IMR-90 (cell line): ENCODE results near the gene RAB20. TPM values are rescaled to one million over a fixed set of nuclear protein-coding genes. Genes with fewer than 3 reads are reported as not detected.

Source experiments
- ATAC-seq: fragments of 200-7000 bp; cut with Tn5 transposase; 2 replicates; pipeline ENCODE4 v1.9.1; 2020; ENCODE audit warnings: low read depth, mild to moderate bottlenecking, moderate library complexity
- BruUV-seq: library from RNA; stranded (reverse); fragments of 400-500 nt; replicated peaks from 2 replicates; lab custom pipeline; 2021; lab: Mats Ljungman, UMichigan
- CTCF ChIA-PET: fragments of 300-600 bp; formaldehyde crosslinking; extraction: SDS; loops from one replicate; lab custom pipeline; 2021; ENCODE audit warnings: antibody characterized with exemption; lab: Yijun Ruan, JAX
- POLR2A ChIA-PET: fragments of 300-600 bp; sonication (Branson Sonifier 250); formaldehyde crosslinking; loops from one replicate; lab custom pipeline; 2022; ENCODE audit warnings: antibody characterized with exemption; ENCODE audit not compliant: unreplicated experiment; lab: Charles Lee
- DNase-seq: peaks from one replicate; pipeline ENCODE4 v3.0.0; 2013
- H2AFZ ChIP-seq: replicated peaks from 2 replicates; pipeline ENCODE3; 2013; ENCODE audit warnings: low read length, mild to moderate bottlenecking; ENCODE audit not compliant: poor library complexity
- H2AK5ac ChIP-seq: 2 replicates; pipeline ENCODE4 v1.6.1; 2013; ENCODE audit warnings: low read depth, low read length, inconsistent platforms
- H2AK9ac ChIP-seq: replicated peaks from 2 replicates; pipeline ENCODE3; 2013; ENCODE audit warnings: mild to moderate bottlenecking, low read depth, low read length, moderate library complexity; ENCODE audit not compliant: poor library complexity
- H2BK120ac ChIP-seq: 2 replicates; pipeline ENCODE4 v1.6.1; 2013; ENCODE audit warnings: low read depth, low read length, inconsistent platforms
- H2BK15ac ChIP-seq: 3 replicates; pipeline ENCODE4 v1.6.1; 2013; ENCODE audit warnings: low read depth, low read length, inconsistent platforms
- H2BK20ac ChIP-seq: 2 replicates; pipeline ENCODE4 v1.6.1; 2013; ENCODE audit warnings: low read depth, mild to moderate bottlenecking, inconsistent platforms, low read length, moderate library complexity
- H2BK5ac ChIP-seq: 2 replicates; pipeline ENCODE4 v1.6.1; 2013; ENCODE audit warnings: mild to moderate bottlenecking, low read depth, low read length, inconsistent platforms; ENCODE audit not compliant: poor library complexity, severe bottlenecking
- H3K14ac ChIP-seq: replicated peaks from 2 replicates; pipeline ENCODE4 v1.6.1; 2013; ENCODE audit warnings: low read depth, low read length, inconsistent platforms
- H3K18ac ChIP-seq: 2 replicates; pipeline ENCODE4 v1.6.1; 2013; ENCODE audit warnings: low read depth, low read length, control low read depth
- H3K23ac ChIP-seq: 2 replicates; pipeline ENCODE4 v1.6.1; 2013; ENCODE audit warnings: low read depth, low read length, inconsistent platforms
- H3K27ac ChIP-seq: 2 replicates; pipeline ENCODE4 v1.5.1; 2013; ENCODE audit warnings: mild to moderate bottlenecking, control low read depth, low read length; ENCODE audit not compliant: insufficient read depth
- H3K27me3 ChIP-seq: 2 replicates; pipeline ENCODE4 v1.6.1; 2013; ENCODE audit warnings: low read length; ENCODE audit not compliant: control insufficient read depth, insufficient read depth
- H3K36me3 ChIP-seq: 2 replicates; pipeline ENCODE4 v1.6.1; 2013; ENCODE audit warnings: low read length, mixed read lengths; ENCODE audit not compliant: control insufficient read depth, insufficient read depth
- H3K4ac ChIP-seq: 2 replicates; pipeline ENCODE4 v1.6.1; 2013; ENCODE audit warnings: low read depth, low read length, inconsistent platforms
- H3K4me1 ChIP-seq: 2 replicates; pipeline ENCODE4 v1.6.1; 2013; ENCODE audit warnings: low read length, mixed read lengths; ENCODE audit not compliant: control insufficient read depth, insufficient read depth
- H3K4me2 ChIP-seq: 2 replicates; pipeline ENCODE4 v1.6.1; 2013; ENCODE audit warnings: low read depth, mild to moderate bottlenecking, control low read depth, low read length, moderate library complexity
- H3K4me3 ChIP-seq: 2 replicates; pipeline ENCODE4 v1.5.1; 2013; ENCODE audit warnings: low read depth, mild to moderate bottlenecking, control low read depth, low read length, moderate library complexity; ENCODE audit not compliant: insufficient read depth
- H3K56ac ChIP-seq: 2 replicates; pipeline ENCODE4 v1.6.1; 2013; ENCODE audit warnings: low read length, inconsistent platforms; ENCODE audit not compliant: insufficient read depth; ENCODE audit errors: extremely low read depth
- H3K79me1 ChIP-seq, 2 experiments: 2 replicates each; pipeline ENCODE4 v1.6.1; 2013; ENCODE audit warnings: low read length in 2 of 2, inconsistent platforms in 1 of 2, low read depth in 1 of 2
- H3K9ac ChIP-seq: 2 replicates; pipeline ENCODE4 v1.6.1; 2013; ENCODE audit warnings: low read depth, low read length, control low read depth
- H3K9me1 ChIP-seq: 2 replicates; pipeline ENCODE4 v1.6.1; 2013; ENCODE audit warnings: low read length, inconsistent platforms; ENCODE audit not compliant: insufficient read depth
- H3K9me3 ChIP-seq: 2 replicates; pipeline ENCODE4 v1.6.1; 2013; ENCODE audit warnings: low read length; ENCODE audit not compliant: control insufficient read depth, insufficient read depth
- H4K20me1 ChIP-seq: 2 replicates; pipeline ENCODE4 v1.6.1; 2013; ENCODE audit warnings: low read length, inconsistent platforms; ENCODE audit not compliant: insufficient read depth
- H4K5ac ChIP-seq: 2 replicates; pipeline ENCODE4 v1.6.1; 2013; ENCODE audit warnings: mild to moderate bottlenecking, low read depth, low read length, control low read depth
- H4K8ac ChIP-seq, 2 experiments: 2 replicates each; pipeline ENCODE4 v1.6.1; 2013; ENCODE audit warnings: low read depth in 2 of 2, low read length in 2 of 2, control low read depth in 1 of 2, inconsistent platforms in 1 of 2
- H4K91ac ChIP-seq: 2 replicates; pipeline ENCODE4 v1.6.1; 2013; ENCODE audit warnings: low read depth, low read length, inconsistent platforms; ENCODE audit not compliant: insufficient read depth
- BHLHE40 ChIP-seq: fragments of 150-350 bp; IDR thresholded peaks from 2 replicates; pipeline ENCODE4 v1.6.1; 2016; ENCODE audit warnings: mild to moderate bottlenecking, low read depth, low read length
- CEBPB ChIP-seq: IDR thresholded peaks from 2 replicates; pipeline ENCODE4 v1.6.1; 2012; ENCODE audit warnings: low read depth, low read length, improper control_type of control experiment
- CHD1 ChIP-seq: IDR thresholded peaks from 2 replicates; pipeline ENCODE4 v1.6.1; 2012; ENCODE audit warnings: low read depth, low read length, improper control_type of control experiment
- ELK1 ChIP-seq: fragments of 150-350 bp; IDR thresholded peaks from 2 replicates; pipeline ENCODE4 v1.6.1; 2016; ENCODE audit warnings: low read depth, mild to moderate bottlenecking, low read length, moderate library complexity, borderline replicate concordance
- FOS ChIP-seq: fragments of 150-350 bp; IDR thresholded peaks from 2 replicates; pipeline ENCODE4 v1.6.1; 2016; ENCODE audit warnings: low read depth, low read length
- MAFK ChIP-seq: IDR thresholded peaks from 2 replicates; pipeline ENCODE4 v1.6.1; 2012; ENCODE audit warnings: low read depth, low read length, improper control_type of control experiment
- MAZ ChIP-seq: IDR thresholded peaks from 2 replicates; pipeline ENCODE4 v1.6.1; 2012; ENCODE audit warnings: low read depth, mild to moderate bottlenecking, low read length, improper control_type of control experiment, moderate library complexity, borderline replicate concordance
- MXI1 ChIP-seq: IDR thresholded peaks from 2 replicates; pipeline ENCODE4 v1.6.1; 2012; ENCODE audit warnings: low read depth, mild to moderate bottlenecking, low read length, moderate library complexity, borderline replicate concordance
- NFE2L2 ChIP-seq: fragments of 150-350 bp; IDR thresholded peaks from 2 replicates; pipeline ENCODE4 v1.6.1; 2016; ENCODE audit warnings: low read depth, mild to moderate bottlenecking, low read length
- POLR2A ChIP-seq: IDR thresholded peaks from 2 replicates; pipeline ENCODE4 v1.6.1; 2012; ENCODE audit warnings: mild to moderate bottlenecking, low read depth, low read length
- RAD21 ChIP-seq: IDR thresholded peaks from 2 replicates; pipeline ENCODE4 v1.6.1; 2012; ENCODE audit warnings: low read length, improper control_type of control experiment
- RCOR1 ChIP-seq: IDR thresholded peaks from 2 replicates; pipeline ENCODE4 v1.6.1; 2012; ENCODE audit warnings: mild to moderate bottlenecking, low read length, improper control_type of control experiment; ENCODE audit not compliant: insufficient replicate concordance
- RFX5 ChIP-seq: IDR thresholded peaks from 2 replicates; pipeline ENCODE4 v1.8.0; 2012; ENCODE audit warnings: low read depth, mild to moderate bottlenecking, low read length, moderate library complexity
- SMC3 ChIP-seq: fragments of 150-350 bp; IDR thresholded peaks from 2 replicates; pipeline ENCODE4 v1.6.1; 2016; ENCODE audit warnings: low read depth, mild to moderate bottlenecking, antibody characterized with exemption, low read length, moderate library complexity
- WGBS, 2 experiments: methylation state at CpG; one replicate each; pipeline versions ENCODE4 v1.1.5 to v1.1.7; 2013; ENCODE audit warnings: missing lambda C conversion rate in 2 of 2; ENCODE audit not compliant: insufficient read length in 1 of 2; ENCODE audit errors: extremely low coverage in 2 of 2; 5-methylcytosine and 5-hydroxymethylcytosine counted together
- dilution Hi-C: fragments of 300-500 bp; cut with HindIII; formaldehyde crosslinking; loops from one replicate; pipeline ENCODE4 v1.14.3; 2018; ENCODE audit warnings: low sequenced_read_pairs; ENCODE audit not compliant: unreplicated experiment
- in situ Hi-C: fragments of 300-500 bp; cut with MboI; formaldehyde crosslinking; loops from 3 replicates; pipeline ENCODE4 v1.14.3; 2019; ENCODE audit warnings: low sequenced_read_pairs, inconsistent platforms, mixed read lengths
- intact Hi-C: fragments of 100-400 bp; cut with micrococcal nuclease; formaldehyde crosslinking; loops from 2 replicates; pipeline ENCODE4 v1.10.0; 2022
- polyA plus RNA-seq, 3 experiments: library from polyadenylated mRNA; depleted of rRNA; stranded (reverse); fragments of >200 nt; gene quantifications; 2 replicates each; pipeline ENCODE4 v1.2.3, GENCODE V29; 2012; ENCODE audit warnings: low replicate concordance in 1 of 3
- total RNA-seq: library from RNA; depleted of rRNA; stranded (reverse); fragments of >200 nt; gene quantifications from 2 replicates; pipeline ENCODE4 v1.2.3, GENCODE V29; 2012
- TF ChIP-seq, protein P1 (sequence below): fragments of 150-350 bp; IDR thresholded peaks from 2 replicates; pipeline ENCODE4 v1.6.1; 2017; ENCODE audit warnings: mild to moderate bottlenecking, antibody characterized with exemption, low read length, low read depth
- TF ChIP-seq, protein P2 (sequence below): conservative IDR thresholded peaks from 2 replicates; pipeline ENCODE4 v1.5.1; 2012; ENCODE audit warnings: mild to moderate bottlenecking, low read depth, low read length, improper control_type of control experiment

RAB20 gene
- total and polyA plus RNA-seq, 2 of the 4 experiments (the other 2 are of a cell fraction): 3.8 to 5.1 TPM

GRCh38 chr13:110512198-110512740 is 49.3 kb downstream of the RAB20 start:
- H3K56ac ChIP-seq: no peak overlapping the region
- peaks cover 67% of the 10 kb centered on the region for H3K36me3 ChIP-seq
- intact Hi-C loops (loop anchor here (5.0 kb wide), 1 partner anchor 50 kb away; the partner anchor contains the start of gene RAB20), dilution Hi-C loops (no loop called here), in situ Hi-C loops (no loop called here)
- H2AFZ ChIP-seq: no peak overlapping the region
- H3K27ac ChIP-seq: no peak overlapping the region
- H3K18ac ChIP-seq: no peak overlapping the region
- no peak overlapping the region for H2AK9ac ChIP-seq
- H3K79me1 ChIP-seq: peaks cover 12 to 15% of the 10 kb centered on the region in 2 experiments; a peak in 3 of 4 replicates
- H3K4me2 ChIP-seq: no peak overlapping the region
- H3K9me3 ChIP-seq: no peaks in the 10 kb centered on the region
- H3K9ac ChIP-seq: no peak overlapping the region
- no peak overlapping the region for H4K91ac ChIP-seq
- no peak overlapping the region for H2AK5ac ChIP-seq
- TF ChIP-seq CEBPB: no peak
- no peak for TF ChIP-seq RFX5
- no peak for TF ChIP-seq MAFK
- TF ChIP-seq, protein P1, sequence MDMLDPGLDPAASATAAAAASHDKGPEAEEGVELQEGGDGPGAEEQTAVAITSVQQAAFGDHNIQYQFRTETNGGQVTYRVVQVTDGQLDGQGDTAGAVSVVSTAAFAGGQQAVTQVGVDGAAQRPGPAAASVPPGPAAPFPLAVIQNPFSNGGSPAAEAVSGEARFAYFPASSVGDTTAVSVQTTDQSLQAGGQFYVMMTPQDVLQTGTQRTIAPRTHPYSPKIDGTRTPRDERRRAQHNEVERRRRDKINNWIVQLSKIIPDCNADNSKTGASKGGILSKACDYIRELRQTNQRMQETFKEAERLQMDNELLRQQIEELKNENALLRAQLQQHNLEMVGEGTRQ: no peak
- TF ChIP-seq FOS: no peak
- TF ChIP-seq SMC3: no peak
- TF ChIP-seq RCOR1: no peak
- TF ChIP-seq CHD1: no peak
- no peak for TF ChIP-seq NFE2L2
- no peak for TF ChIP-seq BHLHE40
- TF ChIP-seq POLR2A: no peak
- TF ChIP-seq, protein P2, sequence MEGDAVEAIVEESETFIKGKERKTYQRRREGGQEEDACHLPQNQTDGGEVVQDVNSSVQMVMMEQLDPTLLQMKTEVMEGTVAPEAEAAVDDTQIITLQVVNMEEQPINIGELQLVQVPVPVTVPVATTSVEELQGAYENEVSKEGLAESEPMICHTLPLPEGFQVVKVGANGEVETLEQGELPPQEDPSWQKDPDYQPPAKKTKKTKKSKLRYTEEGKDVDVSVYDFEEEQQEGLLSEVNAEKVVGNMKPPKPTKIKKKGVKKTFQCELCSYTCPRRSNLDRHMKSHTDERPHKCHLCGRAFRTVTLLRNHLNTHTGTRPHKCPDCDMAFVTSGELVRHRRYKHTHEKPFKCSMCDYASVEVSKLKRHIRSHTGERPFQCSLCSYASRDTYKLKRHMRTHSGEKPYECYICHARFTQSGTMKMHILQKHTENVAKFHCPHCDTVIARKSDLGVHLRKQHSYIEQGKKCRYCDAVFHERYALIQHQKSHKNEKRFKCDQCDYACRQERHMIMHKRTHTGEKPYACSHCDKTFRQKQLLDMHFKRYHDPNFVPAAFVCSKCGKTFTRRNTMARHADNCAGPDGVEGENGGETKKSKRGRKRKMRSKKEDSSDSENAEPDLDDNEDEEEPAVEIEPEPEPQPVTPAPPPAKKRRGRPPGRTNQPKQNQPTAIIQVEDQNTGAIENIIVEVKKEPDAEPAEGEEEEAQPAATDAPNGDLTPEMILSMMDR: no peak
- TF ChIP-seq MXI1: no peak
- TF ChIP-seq MAZ: no peak
- TF ChIP-seq ELK1: no peak
- TF ChIP-seq RAD21: no peak
- no peak overlapping the region for H2BK5ac ChIP-seq
- peaks cover 13% of the 10 kb centered on the region for H3K4me1 ChIP-seq
- H3K9me1 ChIP-seq: peaks cover 11% of the 10 kb centered on the region
- no peak overlapping the region for H3K23ac ChIP-seq
- H2BK120ac ChIP-seq: no peak overlapping the region
- TSS peak; percentile 99 for BruUV-seq
- H3K27me3 ChIP-seq: no peaks in the 10 kb centered on the region
- DNase-seq (no peak), ATAC-seq (no peak)
- H4K5ac ChIP-seq: no peak overlapping the region
- ChIA-PET CTCF (no interaction called here), POLR2A (no interaction called here)
- H3K4me3 ChIP-seq: no peak overlapping the region
- 93% methylated on average over 3 of the region's 17 CpGs; no CpG with 5 or more reads in 1 of the 2 experiments for WGBS, 2 experiments
- H4K8ac ChIP-seq: no peak overlapping the region
- no peak overlapping the region for H3K4ac ChIP-seq
- H3K14ac ChIP-seq: no peak overlapping the region
- H2BK20ac ChIP-seq: no peak overlapping the region
- no peak overlapping the region for H2BK15ac ChIP-seq
- peaks cover 5% of the 10 kb centered on the region for H4K20me1 ChIP-seq
